Ovary (tissue), 3 donors: Measurements from ENCODE around the gene PKD1.

Experiments used
- POLR2A ChIP-seq: fragments of 450-650 bp; IDR thresholded peaks from one replicate; pipeline ENCODE4 v1.6.1; 2017; ENCODE audit warnings: antibody characterized with exemption, mild to moderate bottlenecking, moderate library complexity
- TF ChIP-seq, protein P1 (sequence below), 3 donors: fragments of 450-650 bp in 2 of 3; fragments of 200-600 bp in 1 of 3; IDR thresholded peaks; one replicate each; pipeline versions ENCODE4 v1.5.1 to v1.8.0; 2016 to 2022; ENCODE audit warnings: antibody characterized with exemption in 3 of 3, mild to moderate bottlenecking in 1 of 3
- donor health status: DM: no; HTN: no; CAD: no.

DNA sequence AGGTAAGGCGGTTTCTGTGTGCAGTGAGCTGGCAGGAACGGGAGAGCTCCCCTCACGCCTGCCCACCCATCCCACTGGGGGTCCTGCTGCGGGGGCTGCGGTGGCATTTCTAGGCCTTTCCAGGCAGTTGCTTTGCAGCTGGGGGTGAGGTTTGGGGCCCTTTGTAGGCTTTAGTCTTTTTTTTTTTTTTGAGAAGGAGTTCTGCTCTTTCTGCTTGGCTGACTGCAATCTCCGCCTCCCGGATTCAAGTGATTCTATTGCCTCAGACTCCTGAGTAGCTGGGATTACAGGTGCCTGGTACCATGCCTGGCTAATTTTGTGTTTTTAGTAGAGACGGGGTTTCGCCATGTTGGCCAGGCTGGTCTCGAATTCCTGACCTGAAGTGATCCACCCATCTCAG, 76.8 kb downstream of the PKD1 start:
- TF ChIP-seq, protein P1, sequence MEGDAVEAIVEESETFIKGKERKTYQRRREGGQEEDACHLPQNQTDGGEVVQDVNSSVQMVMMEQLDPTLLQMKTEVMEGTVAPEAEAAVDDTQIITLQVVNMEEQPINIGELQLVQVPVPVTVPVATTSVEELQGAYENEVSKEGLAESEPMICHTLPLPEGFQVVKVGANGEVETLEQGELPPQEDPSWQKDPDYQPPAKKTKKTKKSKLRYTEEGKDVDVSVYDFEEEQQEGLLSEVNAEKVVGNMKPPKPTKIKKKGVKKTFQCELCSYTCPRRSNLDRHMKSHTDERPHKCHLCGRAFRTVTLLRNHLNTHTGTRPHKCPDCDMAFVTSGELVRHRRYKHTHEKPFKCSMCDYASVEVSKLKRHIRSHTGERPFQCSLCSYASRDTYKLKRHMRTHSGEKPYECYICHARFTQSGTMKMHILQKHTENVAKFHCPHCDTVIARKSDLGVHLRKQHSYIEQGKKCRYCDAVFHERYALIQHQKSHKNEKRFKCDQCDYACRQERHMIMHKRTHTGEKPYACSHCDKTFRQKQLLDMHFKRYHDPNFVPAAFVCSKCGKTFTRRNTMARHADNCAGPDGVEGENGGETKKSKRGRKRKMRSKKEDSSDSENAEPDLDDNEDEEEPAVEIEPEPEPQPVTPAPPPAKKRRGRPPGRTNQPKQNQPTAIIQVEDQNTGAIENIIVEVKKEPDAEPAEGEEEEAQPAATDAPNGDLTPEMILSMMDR (IDR thresholded peaks at IDR 0.05) = no peak
- TF ChIP-seq POLR2A = no peak
